Esophagus (tissue), 2 donors: Measurements from ENCODE around the gene ADAMTS9. TPM values are rescaled to one million over a fixed set of nuclear protein-coding genes. Genes with fewer than 3 reads are reported as not detected.

Experiments
- H3K27ac ChIP-seq, 2 donors: one replicate each; pipeline ENCODE4 v1.5.1; 2013; ENCODE audit warnings: low read depth in 2 of 2, mild to moderate bottlenecking in 2 of 2, inconsistent platforms in 1 of 2, low read length in 1 of 2, moderate library complexity in 1 of 2
- H3K27me3 ChIP-seq, 2 donors: one replicate each; pipeline ENCODE4 v1.6.1; 2013; ENCODE audit warnings: low read length in 2 of 2, control low read depth in 1 of 2, mild to moderate bottlenecking in 1 of 2; ENCODE audit not compliant: insufficient read depth in 2 of 2, control insufficient read depth in 1 of 2
- H3K36me3 ChIP-seq, 2 donors: one replicate each; pipeline ENCODE4 v1.6.1; 2013; ENCODE audit warnings: low read length in 1 of 2; ENCODE audit not compliant: control insufficient read depth in 2 of 2, insufficient read depth in 2 of 2
- H3K4me1 ChIP-seq, 2 donors: one replicate each; pipeline ENCODE4 v1.6.1; 2013; ENCODE audit warnings: low read length in 1 of 2; ENCODE audit not compliant: control insufficient read depth in 2 of 2, insufficient read depth in 2 of 2
- H3K4me3 ChIP-seq, 2 donors: one replicate each; pipeline ENCODE4 v1.5.1; 2013; ENCODE audit warnings: low read length in 2 of 2, mild to moderate bottlenecking in 2 of 2, low read depth in 1 of 2, moderate library complexity in 1 of 2
- H3K9me3 ChIP-seq, 2 donors: one replicate each; pipeline ENCODE4 v1.6.1; 2013; ENCODE audit warnings: mild to moderate bottlenecking in 2 of 2, low read depth in 1 of 2, low read length in 1 of 2, moderate library complexity in 1 of 2; ENCODE audit not compliant: control insufficient read depth in 2 of 2, insufficient read depth in 1 of 2
- WGBS, 2 donors: extraction: QIAGEN DNeasy Blood & Tissue Kit; methylation state at CpG; one replicate each; pipeline ENCODE4 v1.1.7; 2013; 5-methylcytosine and 5-hydroxymethylcytosine counted together
- polyA plus RNA-seq, 2 donors: library from polyadenylated mRNA; stranded (reverse); fragments of 200-250 nt; gene quantifications; one replicate each; pipeline ENCODE4 v1.2.3, GENCODE V29; 2013
- donor health status: healthy with polysubstance abuse.
- donor health status: Bipolar disorder and iron deficiency.

ADAMTS9 gene
- polyA plus RNA-seq, 2 donors: 3.1 to 3.3 TPM

- Histone ChIP-seq H3K4me1 (peaks cover 0 to 2% of the 10 kb centered on the region in 2 donors), H3K9me3 (no peaks in the 10 kb centered on the region), H3K27ac (peak overlapping the region; percentile 85 to 88), H3K27me3 (no peaks in the 10 kb centered on the region), H3K4me3 (peak overlapping the region; percentile 56 to 67), H3K36me3 (no peaks in the 10 kb centered on the region)
- 2% methylated on average over 31 of the region's 31 CpGs for WGBS, 2 donors
Measured at GRCh38 chr3:64686446-64686908, 1.3 kb downstream of the ADAMTS9 start.

GRCh38 chr3:64685800-64686445 lies 1.9 kb downstream of the ADAMTS9 start:
- H3K27me3 ChIP-seq: no peaks in the 10 kb centered on the region
- H3K36me3 ChIP-seq: no peaks in the 10 kb centered on the region
- 0 to 1% methylated on average over 41 to 42 of the region's 42 CpGs for WGBS, 2 donors
- H3K4me3 ChIP-seq: peak overlapping the region; percentile 56 to 67
- H3K27ac ChIP-seq: peak overlapping the region; percentile 85 to 88
- peaks cover 0 to 2% of the 10 kb centered on the region in 2 donors for H3K4me1 ChIP-seq
- no peaks in the 10 kb centered on the region for H3K9me3 ChIP-seq

- peak overlapping the region; percentile 85 to 88 for H3K27ac ChIP-seq
- WGBS, 2 donors: 3% methylated on average over 32 of the region's 32 CpGs
- peaks cover 0 to 2% of the 10 kb centered on the region in 2 donors for H3K4me1 ChIP-seq
- H3K4me3 ChIP-seq: peak overlapping the region; percentile 56 to 67
- H3K36me3 ChIP-seq: no peaks in the 10 kb centered on the region
- no peaks in the 10 kb centered on the region for H3K27me3 ChIP-seq
- no peaks in the 10 kb centered on the region for H3K9me3 ChIP-seq
Measured at GRCh38 chr3:64685331-64685799, 2.4 kb downstream of the ADAMTS9 start.

GRCh38 chr3:64684715-64685261 lies 3.0 kb downstream of the ADAMTS9 start:
- Histone ChIP-seq H3K27ac (peak overlapping the region; percentile 85 to 88), H3K9me3 (no peaks in the 10 kb centered on the region), H3K27me3 (no peaks in the 10 kb centered on the region), H3K4me1 (peaks cover 0 to 2% of the 10 kb centered on the region in 2 donors), H3K36me3 (no peaks in the 10 kb centered on the region), H3K4me3 (peak overlapping the region; percentile 56 to 67)
- WGBS, 2 donors: 10 to 11% methylated on average over 22 of the region's 22 CpGs

- Histone ChIP-seq H3K36me3 (no peaks in the 10 kb centered on the region), H3K9me3 (no peaks in the 10 kb centered on the region), H3K4me3 (no peak overlapping the region), H3K4me1 (peaks cover 0 to 3% of the 10 kb centered on the region in 2 donors), H3K27me3 (no peaks in the 10 kb centered on the region), H3K27ac (no peak overlapping the region)
- WGBS, 2 donors: 62 to 77% methylated on average over 3 of the region's 3 CpGs
Measured at GRCh38 chr3:64681827-64682226, 6.0 kb downstream of the ADAMTS9 start.

DNA sequence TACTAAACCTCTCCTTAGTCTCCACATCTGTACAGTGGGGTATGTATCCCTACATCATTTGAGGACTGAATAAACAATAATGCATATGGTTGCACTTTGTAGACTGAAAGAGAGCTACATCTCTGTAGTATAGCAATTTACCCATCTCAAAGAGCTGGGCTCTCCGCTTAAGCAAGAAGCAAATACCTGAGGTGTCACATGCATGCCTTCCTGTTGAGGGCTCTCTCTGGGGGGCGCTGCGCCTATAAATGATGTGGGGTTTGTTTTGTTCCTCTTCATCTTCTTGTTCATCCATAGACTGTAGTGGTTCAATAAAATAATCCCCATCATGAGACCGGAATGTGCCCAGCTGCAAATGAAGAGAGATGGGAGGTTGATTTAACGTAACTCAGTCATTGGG lies 6.8 kb downstream of the ADAMTS9 start:
- no peak overlapping the region for H3K27ac ChIP-seq
- H3K9me3 ChIP-seq: no peaks in the 10 kb centered on the region
- H3K27me3 ChIP-seq: no peaks in the 10 kb centered on the region
- H3K36me3 ChIP-seq: no peaks in the 10 kb centered on the region
- 94% methylated on average over 5 of the region's 5 CpGs for WGBS, 2 donors
- H3K4me3 ChIP-seq: no peak overlapping the region
- H3K4me1 ChIP-seq: peaks cover 0 to 3% of the 10 kb centered on the region in 2 donors

DNA sequence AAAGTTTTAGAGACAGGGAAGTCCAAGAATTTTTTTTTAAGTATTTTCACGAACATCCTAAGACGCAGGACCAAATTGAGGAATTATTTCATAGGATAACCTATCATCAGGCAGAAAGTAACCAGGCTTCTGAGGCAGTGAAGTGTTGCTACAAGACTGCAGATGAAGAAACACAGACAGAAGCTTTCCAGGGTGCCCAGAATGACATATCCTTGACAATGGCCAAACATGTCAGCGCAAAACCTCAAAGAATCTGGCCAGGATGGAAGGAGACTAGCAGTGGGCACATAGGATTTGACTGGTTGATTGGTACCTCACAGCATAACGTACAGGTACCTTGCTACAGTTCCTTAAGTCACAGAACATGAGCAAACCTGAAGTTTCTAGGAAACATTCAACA lies 7.5 kb downstream of the ADAMTS9 start:
- H3K4me3 ChIP-seq: no peak overlapping the region
- 89 to 93% methylated on average over 4 of the region's 4 CpGs for WGBS, 2 donors
- no peaks in the 10 kb centered on the region for H3K27me3 ChIP-seq
- H3K27ac ChIP-seq: no peak overlapping the region
- H3K4me1 ChIP-seq: peaks cover 0 to 3% of the 10 kb centered on the region in 2 donors
- no peaks in the 10 kb centered on the region for H3K36me3 ChIP-seq
- H3K9me3 ChIP-seq: no peaks in the 10 kb centered on the region

- WGBS, 2 donors: 71 to 76% methylated on average over 2 of the region's 2 CpGs
- Histone ChIP-seq H3K9me3 (no peaks in the 10 kb centered on the region), H3K27ac (no peak overlapping the region), H3K36me3 (no peaks in the 10 kb centered on the region), H3K4me1 (peaks cover 0 to 3% of the 10 kb centered on the region in 2 donors), H3K27me3 (no peaks in the 10 kb centered on the region), H3K4me3 (no peak overlapping the region)
Measured at GRCh38 chr3:64677961-64678716, 9.7 kb downstream of the ADAMTS9 start.

GRCh38 chr3:64676831-64677230 lies 11.0 kb downstream of the ADAMTS9 start:
- no peaks in the 10 kb centered on the region for H3K36me3 ChIP-seq
- H3K27me3 ChIP-seq: no peaks in the 10 kb centered on the region
- no peak overlapping the region for H3K4me3 ChIP-seq
- no peaks in the 10 kb centered on the region for H3K9me3 ChIP-seq
- no peak overlapping the region for H3K27ac ChIP-seq
- 85 to 86% methylated on average over 2 of the region's 2 CpGs for WGBS, 2 donors
- H3K4me1 ChIP-seq: peaks cover 0 to 3% of the 10 kb centered on the region in 2 donors
